HG03354 (cell line): Measurements from ENCODE around the gene OR5AC2.

Experiments
- ATAC-seq: cut with Tn5 transposase; IDR thresholded peaks from one replicate; pipeline ENCODE4 v1.9.1; 2021; ENCODE audit warnings: mild to moderate bottlenecking; ENCODE audit not compliant: unreplicated experiment, poor library complexity, severe bottlenecking

The OR5AC2 gene

GRCh38 chr3:98086873-98087272 is at the start of gene OR5AC2:
Gene OR5AC2, plus strand, starts transcription at chr3:98087173. Its CDS starts 0 bp downstream, at chr3:98087173.
- ATAC-seq, result no peak

- ATAC-seq, result no peak
Observed at GRCh38 chr3:98038286-98038685, 48.7 kb upstream of the OR5AC2 start.

GRCh38 chr3:98038876-98039275 is 48.1 kb upstream of the OR5AC2 start:
- ATAC-seq, result peak; percentile 23

GRCh38 chr3:98039322-98040024 is 47.5 kb upstream of the OR5AC2 start:
- ATAC-seq, result peak; percentile 96

GRCh38 chr3:98041350-98041749 is 45.6 kb upstream of the OR5AC2 start:
- ATAC-seq, result no peak

GRCh38 chr3:98048586-98048985 is 38.4 kb upstream of the OR5AC2 start:
- ATAC-seq, result no peak

GRCh38 chr3:98049271-98049670 is 37.7 kb upstream of the OR5AC2 start:
- ATAC-seq, result no peak

GRCh38 chr3:98056035-98056434 is 30.9 kb upstream of the OR5AC2 start:
- ATAC-seq, result no peak

- no peak for ATAC-seq
Observed at GRCh38 chr3:98057631-98058030, 29.3 kb upstream of the OR5AC2 start.

- no peak for ATAC-seq
Observed at GRCh38 chr3:98058244-98058960, 28.6 kb upstream of the OR5AC2 start.

- no peak for ATAC-seq
Observed at GRCh38 chr3:98068824-98069223, 18.1 kb upstream of the OR5AC2 start.

GRCh38 chr3:98070840-98071239 is 16.1 kb upstream of the OR5AC2 start:
- no peak for ATAC-seq

GRCh38 chr3:98073486-98073885 is 13.5 kb upstream of the OR5AC2 start:
- no peak for ATAC-seq

GRCh38 chr3:98095882-98096281 is 8.9 kb downstream of the OR5AC2 start:
- ATAC-seq, result no peak

- ATAC-seq, result no peak
Observed at GRCh38 chr3:98099848-98100247, 12.9 kb downstream of the OR5AC2 start.

GRCh38 chr3:98108162-98108561 is 21.2 kb downstream of the OR5AC2 start:
- no peak for ATAC-seq

- no peak for ATAC-seq
Observed at GRCh38 chr3:98109807-98110549, 23.0 kb downstream of the OR5AC2 start.

- no peak for ATAC-seq
Observed at GRCh38 chr3:98110550-98110908, 23.6 kb downstream of the OR5AC2 start.

- no peak for ATAC-seq
Observed at GRCh38 chr3:98114264-98114663, 27.3 kb downstream of the OR5AC2 start.

GRCh38 chr3:98115717-98116116 is 28.7 kb downstream of the OR5AC2 start:
- ATAC-seq, result no peak

GRCh38 chr3:98130421-98130820 is 43.4 kb downstream of the OR5AC2 start, which contains the start of gene OR5H1:
Gene OR5H1, plus strand, starts transcription at chr3:98130721. Its CDS starts 1,977 bp downstream, at chr3:98132698.
- no peak for ATAC-seq
